Kidney (tissue), 14 donors: ENCODE results near the gene FLNB. TPM values are rescaled to one million over a fixed set of nuclear protein-coding genes. Genes with fewer than 3 reads are reported as not detected.

Experiments
- DNase-seq, 5 donors: peaks; one replicate each; pipeline ENCODE4 v3.0.0-alpha.2; 2013 to 2020
- FAIRE-seq: peaks from 2 replicates; lab custom pipeline; 2012; peaks lifted over from hg19 to GRCh38; lab: Jason Lieb, UNC
- H3K27ac ChIP-seq, 2 donors: one replicate each; pipeline ENCODE4 v1.7.0; 2013; ENCODE audit warnings: low read depth in 2 of 2, low read length in 2 of 2, inconsistent platforms in 1 of 2
- H3K27me3 ChIP-seq: one replicate; pipeline ENCODE4 v1.7.1; 2013; ENCODE audit warnings: low read length, inconsistent platforms; ENCODE audit not compliant: control insufficient read depth, insufficient read depth
- H3K36me3 ChIP-seq, 3 donors: one replicate each; pipeline versions ENCODE4 v1.7.0 to v1.7.1; 2013; ENCODE audit warnings: low read length in 3 of 3, control low read depth in 1 of 3, inconsistent platforms in 1 of 3; ENCODE audit not compliant: insufficient read depth in 3 of 3, control insufficient read depth in 2 of 3
- H3K4me1 ChIP-seq, 3 donors: one replicate each; pipeline versions ENCODE4 v1.7.0 to v1.7.1; 2013; ENCODE audit warnings: low read length in 3 of 3, inconsistent platforms in 1 of 3, low read depth in 1 of 3; ENCODE audit not compliant: control insufficient read depth in 2 of 3, insufficient read depth in 2 of 3
- H3K4me3 ChIP-seq, 3 donors: one replicate each; pipeline versions ENCODE4 v1.7.0 to v1.8.1; 2013; ENCODE audit warnings: low read length in 3 of 3, control low read depth in 1 of 3, inconsistent platforms in 1 of 3
- H3K9ac ChIP-seq, 3 donors: one replicate each; pipeline versions ENCODE4 v1.7.0 to v1.7.1; 2013; ENCODE audit warnings: low read length in 3 of 3, control low read depth in 1 of 3, inconsistent platforms in 1 of 3
- H3K9me3 ChIP-seq, 3 donors: one replicate each; pipeline versions ENCODE4 v1.7.0 to v1.7.1; 2013; ENCODE audit warnings: low read length in 3 of 3, control low read depth in 1 of 3, inconsistent platforms in 1 of 3; ENCODE audit not compliant: control insufficient read depth in 2 of 3, insufficient read depth in 1 of 3
- CTCF ChIP-seq: IDR thresholded peaks from 3 replicates; pipeline ENCODE4 v1.5.1; 2012; ENCODE audit warnings: mild to moderate bottlenecking, moderate library complexity, borderline replicate concordance; ENCODE audit not compliant: insufficient read depth; ENCODE audit errors: extremely low read depth
- intact Hi-C: fragments of 100-400 bp; cut with DNase I; formaldehyde crosslinking; loops from one replicate; pipeline ENCODE4 v1.11.1; 2022
- polyA plus RNA-seq: library from polyadenylated mRNA; stranded (reverse); fragments of 350-450 nt; fragmentation: Illumina TruSeq; extraction: RNeasy Lipid Tissue Mini Kit (QIAGEN cat#74804); gene quantifications from one replicate; pipeline ENCODE4 v1.2.3, GENCODE V29; 2014; ENCODE audit warnings: low read depth, low replicate concordance; ENCODE audit not compliant: insufficient read depth
- total RNA-seq: library from RNA; stranded (reverse); fragmentation: NEBNext Ultra II Directional; extraction: Animal tissue kit (Norgen Biotek cat#: 25700); gene quantifications from one replicate; pipeline ENCODE4 v1.2.1, GENCODE V29; 2021
- donor health status: control.
- donor health status: control.
- donor health status: control.
- donor health status: control.
- donor health status: control.
- donor health status: DM: yes; HTN: yes; CAD: no.
- donor health status: Normal renal cell carcinoma (clear cell type).

Gene FLNB
- total and polyA plus RNA-seq, 2 donors from 2014 or later: 115 to 216 TPM

DNA sequence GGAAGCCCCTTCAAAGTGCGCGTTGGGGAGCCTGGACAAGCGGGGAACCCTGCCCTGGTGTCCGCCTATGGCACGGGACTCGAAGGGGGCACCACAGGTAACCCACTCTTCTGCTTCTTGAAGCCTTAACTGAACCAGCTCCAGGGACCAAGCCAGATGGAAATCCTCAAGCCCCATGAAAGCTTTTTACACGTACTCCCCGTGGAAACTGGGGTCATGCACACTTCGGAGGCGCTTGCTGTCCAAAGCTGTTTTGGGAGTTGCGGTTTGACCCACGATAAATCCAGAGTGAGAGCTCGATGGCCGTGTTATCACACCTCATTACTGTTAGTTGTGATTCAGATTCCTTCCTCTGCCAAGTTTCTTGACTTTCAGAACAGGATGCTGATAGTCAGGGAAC, 155.0 kb downstream of the FLNB start:
- Histone ChIP-seq H3K27me3 (no peaks in the 10 kb centered on the region), H3K36me3 (peaks cover 2 to 26% (median 11%) of the 10 kb centered on the region in 3 donors), H3K9ac (no peak overlapping the region), H3K4me1 (peaks cover 10 to 24% (median 19%) of the 10 kb centered on the region in 3 donors), H3K4me3 (no peak overlapping the region), H3K27ac (no peak overlapping the region), H3K9me3 (no peaks in the 10 kb centered on the region)
- no peak for TF ChIP-seq CTCF
- FAIRE-seq (no peak), DNase-seq (peak in 4 of 5 donors; percentile 70 to 94 (median 84))
- intact Hi-C loops: no loop called here

- peak overlapping the region in 1 of 3 donors; percentile 41 for H3K9ac ChIP-seq
- H3K36me3 ChIP-seq: peaks cover 2 to 26% (median 15%) of the 10 kb centered on the region in 3 donors
- intact Hi-C loops: no loop called here
- H3K4me3 ChIP-seq: no peak overlapping the region
- no peak for TF ChIP-seq CTCF
- no peaks in the 10 kb centered on the region for H3K27me3 ChIP-seq
- peaks cover 4 to 24% (median 19%) of the 10 kb centered on the region in 3 donors for H3K4me1 ChIP-seq
- no peak for FAIRE-seq
- H3K27ac ChIP-seq: peak overlapping the region; percentile 21 to 54
- DNase-seq: peak in 2 of 5 donors; percentile 59 to 93
- no peaks in the 10 kb centered on the region for H3K9me3 ChIP-seq
These were observed 156.1 kb downstream of the FLNB start for GRCh38 chr3:58164199-58164879.

- Histone ChIP-seq H3K9me3 (no peaks in the 10 kb centered on the region), H3K4me1 (peaks cover 4 to 24% (median 19%) of the 10 kb centered on the region in 3 donors), H3K36me3 (peaks cover 3 to 31% (median 17%) of the 10 kb centered on the region in 3 donors), H3K9ac (peak overlapping the region in 1 of 3 donors; percentile 41), H3K4me3 (no peak overlapping the region), H3K27ac (peak overlapping the region in 1 of 2 donors; percentile 54), H3K27me3 (no peaks in the 10 kb centered on the region)
- DNase-seq (peak; percentile 57 to 90 (median 73)), FAIRE-seq (no peak)
- intact Hi-C loops: no loop called here
- TF ChIP-seq CTCF: no peak
These were observed 156.9 kb downstream of the FLNB start for GRCh38 chr3:58164906-58165821.
